ENCODE results near the gene PPP1R14D.

- TF ChIP-seq JUN (IDR thresholded peaks at IDR 0.05; ENCODE audit: borderline replicate concordance, insufficient read depth, insufficient read length, low read depth) (peak; percentile 85), CTCF (IDR thresholded peaks at IDR 0.05; ENCODE audit: extremely low read depth in 1 of 2, insufficient read depth in 1 of 2, low read depth in 1 of 2, low read length in 2 of 2) (no peak), POLR2AphosphoS5 (IDR thresholded peaks at IDR 0.05; ENCODE audit: insufficient read depth, low read depth, low read length) (peak; percentile 72), POLR2A (IDR thresholded peaks at IDR 0.05; ENCODE audit: low read depth, low read length) (no peak), MYC (IDR thresholded peaks at IDR 0.05; ENCODE audit: low read depth, low read length) (no peak), FOS (IDR thresholded peaks at IDR 0.05; ENCODE audit: borderline replicate concordance, insufficient read depth, low read length) (peak; percentile 95), GATA2 (IDR thresholded peaks at IDR 0.05; ENCODE audit: insufficient read depth, insufficient read length, low read depth, low read length) (peak; percentile 20)
Observed at GRCh38 chr15:40793216-40793989, 35.1 kb downstream of the PPP1R14D start.

Measured in endothelial cell of umbilical vein (primary cell).